D341Med (cell line): Measurements from ENCODE around the gene PTCD1.
A peak's percentile ranks its signal among the peaks of the same experiment; 100 is the strongest.

Experiments
- DNase-seq: peaks from one replicate; pipeline ENCODE4 v3.0.0; 2012; ENCODE audit warnings: low spot score

The PTCD1 gene

GRCh38 chr7:99438573-99439480 is at the start of gene PTCD1, which contains the start of gene CPSF4:
PTCD1 (minus strand) TSS chr7:99438798; CDS start chr7:99435242, 3,556 bp downstream.
CPSF4 (plus strand) TSS chr7:99438943; CDS start chr7:99439083, 140 bp downstream.
- peak; percentile 98 for DNase-seq

GRCh38 chr7:99485094-99485493 is 46.5 kb upstream of the PTCD1 start:
- DNase-seq = no peak

- no peak for DNase-seq
Observed at GRCh38 chr7:99478464-99479440, 40.2 kb upstream of the PTCD1 start.

- no peak for DNase-seq
Observed at GRCh38 chr7:99476107-99476506, 37.5 kb upstream of the PTCD1 start.

- DNase-seq = peak; percentile 67
Observed at GRCh38 chr7:99473315-99473596, 34.7 kb upstream of the PTCD1 start.

GRCh38 chr7:99472561-99473314 is 34.1 kb upstream of the PTCD1 start, which contains the start of gene ZNF789:
ZNF789 (plus strand) TSS chr7:99472890; CDS start chr7:99476457, 3,567 bp downstream.
- DNase-seq = peak; percentile 99

GRCh38 chr7:99469381-99470065 is 30.9 kb upstream of the PTCD1 start:
- no peak for DNase-seq

- no peak for DNase-seq
Observed at GRCh38 chr7:99468336-99468918, 29.8 kb upstream of the PTCD1 start.

- no peak for DNase-seq
Observed at GRCh38 chr7:99465421-99465768, 26.8 kb upstream of the PTCD1 start.

GRCh38 chr7:99461221-99461620 is 22.6 kb upstream of the PTCD1 start:
- DNase-seq = no peak

- no peak for DNase-seq
Observed at GRCh38 chr7:99460651-99461050, 22.1 kb upstream of the PTCD1 start.

- no peak for DNase-seq
Observed at GRCh38 chr7:99459087-99459486, 20.5 kb upstream of the PTCD1 start.

- no peak for DNase-seq
Observed at GRCh38 chr7:99457650-99458493, 19.3 kb upstream of the PTCD1 start.

GRCh38 chr7:99457050-99457649 is 18.6 kb upstream of the PTCD1 start:
- DNase-seq = no peak

- no peak for DNase-seq
Observed at GRCh38 chr7:99456288-99456687, 17.7 kb upstream of the PTCD1 start.

- DNase-seq = no peak
Observed at GRCh38 chr7:99455874-99456273, 17.3 kb upstream of the PTCD1 start.

- DNase-seq = no peak
Observed at GRCh38 chr7:99453105-99453504, 14.5 kb upstream of the PTCD1 start.

GRCh38 chr7:99452541-99452940 is 13.9 kb upstream of the PTCD1 start:
- no peak for DNase-seq

GRCh38 chr7:99451936-99452335 is 13.3 kb upstream of the PTCD1 start:
- DNase-seq = no peak

- DNase-seq = no peak
Observed at GRCh38 chr7:99449326-99449725, 10.7 kb upstream of the PTCD1 start.
